NCI-H1436 (cell line): ENCODE measurements around the gene PCCA.
"Not testable (repeated sequence)": the region's sequence is repeated elsewhere in the genome, so short reads cannot be mapped to it uniquely, and the experiment has no call there.

Source experiments
- DNase-seq: peaks from one replicate; lab custom pipeline; 2025; lab: John Stamatoyannopoulos, UW

Gene PCCA

GRCh38 chr13:100547791-100548201 lies 458.9 kb downstream of the PCCA start:
- DNase-seq = no peak

GRCh38 chr13:100549316-100549715 lies 460.4 kb downstream of the PCCA start:
- DNase-seq = no peak

GRCh38 chr13:100552755-100553154 lies 463.9 kb downstream of the PCCA start:
- no peak for DNase-seq

GRCh38 chr13:100559886-100560285 lies 471.0 kb downstream of the PCCA start:
- no peak for DNase-seq

GRCh38 chr13:100560498-100561157 lies 471.7 kb downstream of the PCCA start:
- no peak for DNase-seq

- no peak for DNase-seq
Measured at GRCh38 chr13:100561158-100561499, 472.2 kb downstream of the PCCA start.

- DNase-seq = no peak
Measured at GRCh38 chr13:100561599-100562204, 472.8 kb downstream of the PCCA start.

- no peak for DNase-seq
Measured at GRCh38 chr13:100563779-100564178, 474.9 kb downstream of the PCCA start.

GRCh38 chr13:100564444-100565223 lies 475.7 kb downstream of the PCCA start:
- no peak for DNase-seq

GRCh38 chr13:100565286-100565685 lies 476.4 kb downstream of the PCCA start:
- no peak for DNase-seq

GRCh38 chr13:100566543-100566942 lies 477.6 kb downstream of the PCCA start:
- DNase-seq = no peak

GRCh38 chr13:100573121-100573520 lies 484.2 kb downstream of the PCCA start:
- peak; percentile 77 for DNase-seq

- not testable (repeated sequence) for DNase-seq
Measured at GRCh38 chr13:100577239-100577638, 488.3 kb downstream of the PCCA start.
